Measurements from ENCODE around the gene NECTIN2. TPM values are rescaled to one million over a fixed set of nuclear protein-coding genes. Genes with fewer than 3 reads are reported as not detected.

The NECTIN2 gene
- total RNA-seq, 1 donor from 2014 or later: 264 TPM

DNA sequence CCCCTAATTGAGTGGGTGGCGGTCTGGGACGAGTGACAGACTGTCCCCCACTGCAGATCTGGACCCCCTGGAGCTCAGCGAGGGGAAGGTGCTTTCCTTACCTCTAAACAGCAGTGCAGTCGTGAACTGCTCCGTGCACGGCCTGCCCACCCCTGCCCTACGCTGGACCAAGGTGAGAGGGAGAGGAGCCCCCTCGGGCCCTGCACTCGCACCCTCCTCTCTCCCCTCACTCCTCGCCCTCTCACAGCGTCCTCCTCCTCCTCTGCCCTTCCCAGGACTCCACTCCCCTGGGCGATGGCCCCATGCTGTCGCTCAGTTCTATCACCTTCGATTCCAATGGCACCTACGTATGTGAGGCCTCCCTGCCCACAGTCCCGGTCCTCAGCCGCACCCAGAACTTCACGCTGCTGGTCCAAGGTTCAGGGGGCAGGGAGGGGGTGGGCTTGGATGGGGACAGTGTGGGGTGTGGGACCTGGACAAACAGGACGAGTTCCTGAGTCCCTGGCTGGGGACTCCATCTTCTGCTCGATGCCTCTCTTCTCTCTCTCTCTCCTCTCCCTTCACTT, 27.5 kb upstream of the NECTIN2 start:
- DNase-seq (ENCODE audit: low read depth): no peak
- H3K4me3 ChIP-seq (ENCODE audit: low read depth, low read length): no peak overlapping the region
- TF ChIP-seq, protein P1, sequence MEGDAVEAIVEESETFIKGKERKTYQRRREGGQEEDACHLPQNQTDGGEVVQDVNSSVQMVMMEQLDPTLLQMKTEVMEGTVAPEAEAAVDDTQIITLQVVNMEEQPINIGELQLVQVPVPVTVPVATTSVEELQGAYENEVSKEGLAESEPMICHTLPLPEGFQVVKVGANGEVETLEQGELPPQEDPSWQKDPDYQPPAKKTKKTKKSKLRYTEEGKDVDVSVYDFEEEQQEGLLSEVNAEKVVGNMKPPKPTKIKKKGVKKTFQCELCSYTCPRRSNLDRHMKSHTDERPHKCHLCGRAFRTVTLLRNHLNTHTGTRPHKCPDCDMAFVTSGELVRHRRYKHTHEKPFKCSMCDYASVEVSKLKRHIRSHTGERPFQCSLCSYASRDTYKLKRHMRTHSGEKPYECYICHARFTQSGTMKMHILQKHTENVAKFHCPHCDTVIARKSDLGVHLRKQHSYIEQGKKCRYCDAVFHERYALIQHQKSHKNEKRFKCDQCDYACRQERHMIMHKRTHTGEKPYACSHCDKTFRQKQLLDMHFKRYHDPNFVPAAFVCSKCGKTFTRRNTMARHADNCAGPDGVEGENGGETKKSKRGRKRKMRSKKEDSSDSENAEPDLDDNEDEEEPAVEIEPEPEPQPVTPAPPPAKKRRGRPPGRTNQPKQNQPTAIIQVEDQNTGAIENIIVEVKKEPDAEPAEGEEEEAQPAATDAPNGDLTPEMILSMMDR (conservative IDR thresholded peaks at IDR 0.05; ENCODE audit: low read depth, low read length): no peak

DNA sequence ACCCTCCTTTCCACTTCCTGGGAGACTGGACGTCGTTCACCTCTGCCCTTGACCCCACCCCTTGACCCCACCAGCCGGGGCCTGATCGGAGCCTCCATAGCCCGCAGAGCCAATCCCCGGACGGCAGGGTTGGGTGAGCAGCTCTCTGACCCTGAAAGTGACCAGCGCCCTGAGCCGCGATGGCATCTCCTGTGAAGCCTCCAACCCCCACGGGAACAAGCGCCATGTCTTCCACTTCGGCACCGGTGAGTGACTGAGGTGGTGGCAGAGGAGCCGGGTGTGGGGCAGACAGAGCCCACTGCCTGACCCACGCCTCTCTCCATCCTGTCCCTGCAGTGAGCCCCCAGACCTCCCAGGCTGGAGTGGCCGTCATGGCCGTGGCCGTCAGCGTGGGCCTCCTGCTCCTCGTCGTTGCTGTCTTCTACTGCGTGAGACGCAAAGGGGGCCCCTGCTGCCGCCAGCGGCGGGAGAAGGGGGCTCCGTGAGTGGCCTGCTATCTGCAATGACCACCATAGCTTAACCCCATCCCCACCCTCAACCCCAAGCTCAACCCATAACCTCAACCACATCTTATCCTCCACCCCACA, 26.8 kb upstream of the NECTIN2 start:
- H3K4me3 ChIP-seq (ENCODE audit: low read depth, low read length): no peak overlapping the region
- TF ChIP-seq, protein P1 (conservative IDR thresholded peaks at IDR 0.05; ENCODE audit: low read depth, low read length): no peak

DNA sequence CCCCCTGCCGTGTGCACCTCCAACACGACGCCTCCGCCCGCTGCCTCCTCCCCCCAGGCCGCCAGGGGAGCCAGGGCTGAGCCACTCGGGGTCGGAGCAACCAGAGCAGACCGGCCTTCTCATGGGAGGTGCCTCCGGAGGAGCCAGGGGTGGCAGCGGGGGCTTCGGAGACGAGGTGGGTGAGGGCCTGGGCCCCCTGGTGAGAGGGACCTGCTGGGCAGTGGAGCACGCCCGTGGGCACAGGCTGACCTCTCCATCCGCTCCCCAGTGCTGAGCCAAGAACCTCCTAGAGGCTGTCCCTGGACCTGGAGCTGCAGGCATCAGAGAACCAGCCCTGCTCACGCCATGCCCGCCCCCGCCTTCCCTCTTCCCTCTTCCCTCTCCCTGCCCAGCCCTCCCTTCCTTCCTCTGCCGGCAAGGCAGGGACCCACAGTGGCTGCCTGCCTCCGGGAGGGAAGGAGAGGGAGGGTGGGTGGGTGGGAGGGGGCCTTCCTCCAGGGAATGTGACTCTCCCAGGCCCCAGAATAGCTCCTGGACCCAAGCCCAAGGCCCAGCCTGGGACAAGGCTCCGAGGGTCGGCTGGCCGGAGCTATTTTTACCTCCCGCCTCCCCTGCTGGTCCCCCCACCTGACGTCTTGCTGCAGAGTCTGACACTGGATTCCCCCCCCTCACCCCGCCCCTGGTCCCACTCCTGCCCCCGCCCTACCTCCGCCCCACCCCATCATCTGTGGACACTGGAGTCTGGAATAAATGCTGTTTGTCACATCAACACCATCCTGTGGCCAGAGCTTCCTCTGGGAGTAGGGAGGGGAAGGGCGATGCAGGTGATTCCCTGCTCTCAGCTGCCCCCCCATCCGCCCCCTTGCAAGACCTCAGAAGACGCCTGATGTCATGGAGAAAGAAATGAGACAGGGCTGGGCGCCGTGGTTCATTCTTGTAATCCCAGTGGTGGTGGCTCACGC, 25.2 kb upstream of the NECTIN2 start:
- no peak overlapping the region for H3K4me3 ChIP-seq (ENCODE audit: low read depth, low read length)
- DNase-seq (ENCODE audit: low read depth): no peak
- TF ChIP-seq, protein P1 (conservative IDR thresholded peaks at IDR 0.05; ENCODE audit: low read depth, low read length): no peak

More for the DNA sequence above, 26.8 kb upstream of the NECTIN2 start:
- DNase-seq (ENCODE audit: low read depth): no peak

DNA sequence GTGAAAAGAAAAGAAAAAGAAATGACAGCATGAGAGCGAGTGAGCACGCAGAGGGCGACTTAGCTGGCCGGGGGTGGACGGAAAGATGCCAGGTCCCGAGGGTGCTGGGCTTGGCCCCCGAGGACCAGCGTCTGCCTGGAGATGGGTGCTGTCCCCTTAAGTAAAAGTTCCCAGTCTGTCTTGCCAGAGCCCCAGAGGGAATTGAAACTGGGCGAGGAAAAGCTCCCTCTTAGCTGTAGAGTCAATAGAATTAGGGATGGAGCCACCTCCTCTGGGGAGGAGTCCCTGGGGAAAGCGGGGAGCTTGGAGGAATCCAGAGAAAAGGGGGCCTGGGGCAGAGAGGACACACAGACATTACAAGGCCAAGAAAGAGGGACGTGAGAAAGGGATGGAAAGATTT, 23.9 kb upstream of the NECTIN2 start:
- TF ChIP-seq, protein P1 (conservative IDR thresholded peaks at IDR 0.05; ENCODE audit: low read depth, low read length): no peak
- DNase-seq (ENCODE audit: low read depth): no peak
- no peak overlapping the region for H3K4me3 ChIP-seq (ENCODE audit: low read depth, low read length)

DNA sequence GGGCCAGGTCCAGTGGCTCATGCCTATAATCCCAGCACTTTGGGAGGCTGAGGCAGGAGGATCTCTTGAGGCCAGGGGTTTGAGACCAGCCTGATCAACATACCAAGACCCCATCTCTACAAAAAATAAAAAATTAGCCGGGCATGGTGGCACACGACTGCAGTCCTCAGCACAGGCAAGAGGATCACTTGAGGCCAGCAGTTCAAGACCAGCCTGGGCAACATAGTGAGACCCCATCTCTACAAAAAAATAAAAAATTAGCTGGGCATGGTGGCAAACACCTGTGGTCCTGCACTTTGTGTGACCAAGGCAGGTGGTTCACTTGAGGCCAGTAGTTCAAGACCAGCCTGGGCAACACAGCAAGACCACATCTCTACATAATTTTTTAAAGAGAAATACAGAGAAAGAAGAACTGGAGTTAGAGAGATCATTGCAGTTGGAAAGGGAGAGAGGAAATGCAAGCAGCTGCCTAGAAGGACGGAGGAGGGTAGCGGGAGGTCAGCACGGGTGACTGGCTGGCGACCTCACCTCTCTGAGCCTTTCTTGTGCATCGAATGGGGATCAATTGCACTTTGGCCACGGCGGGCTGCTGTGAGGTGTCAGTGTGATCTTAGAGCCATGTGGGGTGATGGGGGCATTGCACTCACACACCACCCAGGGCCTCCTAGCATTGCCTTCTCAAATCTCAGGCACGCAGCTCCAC, 23.3 kb upstream of the NECTIN2 start:
- no peak overlapping the region for H3K4me3 ChIP-seq (ENCODE audit: low read depth, low read length)
- TF ChIP-seq, protein P1 (conservative IDR thresholded peaks at IDR 0.05; ENCODE audit: low read depth, low read length): no peak
- no peak for DNase-seq (ENCODE audit: low read depth)

DNA sequence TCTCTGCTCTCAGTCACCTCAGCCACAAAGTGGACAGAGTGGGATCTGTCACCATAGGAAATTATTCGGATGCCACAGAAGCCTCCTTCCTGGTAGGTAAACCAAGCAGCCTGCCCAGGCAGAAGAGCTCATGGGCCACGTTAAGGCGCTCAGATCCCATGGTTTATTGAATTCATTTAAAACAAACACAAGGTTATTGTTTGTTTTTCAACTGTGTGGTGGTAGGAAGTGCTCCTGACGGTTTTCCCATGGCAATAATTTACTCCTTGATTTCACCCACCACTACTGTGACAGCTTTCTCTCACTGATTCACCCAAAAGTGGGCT, 22.8 kb upstream of the NECTIN2 start:
- DNase-seq (ENCODE audit: low read depth): no peak
- TF ChIP-seq, protein P1 (conservative IDR thresholded peaks at IDR 0.05; ENCODE audit: low read depth, low read length): no peak
- no peak overlapping the region for H3K4me3 ChIP-seq (ENCODE audit: low read depth, low read length)

All from epithelial cell of proximal tubule (primary cell).